K562 (cell line): Measurements from ENCODE around the gene USP48. TPM values are rescaled to one million over a fixed set of nuclear protein-coding genes. Genes with fewer than 3 reads are reported as not detected.

Experiments
- CXXC5 ChIP-seq: fragments of 250-450 bp; sonication (Bioruptor Pico); IDR thresholded peaks from 2 replicates; pipeline ENCODE4 v1.8.0; 2022; ENCODE audit warnings: inconsistent platforms, mild to moderate bottlenecking, moderate library complexity
- FOXJ2 ChIP-seq: fragments of 200-800 bp; sonication (Bioruptor generic); IDR thresholded peaks from 2 replicates; pipeline ENCODE4 v1.6.1; 2016; ENCODE audit warnings: missing genetic modification characterization, missing compliant biosample characterization
- KDM5B ChIP-seq: fragments of 200-600 bp; sonication (generic); IDR thresholded peaks from 2 replicates; pipeline ENCODE4 v1.6.1; 2012; ENCODE audit warnings: low read depth, mild to moderate bottlenecking, moderate library complexity, low read length, control low read depth, inconsistent platforms; ENCODE audit not compliant: insufficient replicate concordance
- NCOA4 ChIP-seq: fragments of 450-650 bp; IDR thresholded peaks from 2 replicates; pipeline ENCODE4 v1.6.1; 2018; ENCODE audit warnings: mild to moderate bottlenecking; ENCODE audit not compliant: partially characterized antibody
- RBM34 ChIP-seq: fragments of 200-400 bp; formaldehyde crosslinking; IDR thresholded peaks from 2 replicates; pipeline ENCODE4 v1.6.1; 2018; ENCODE audit warnings: low read length, borderline replicate concordance; ENCODE audit not compliant: insufficient read depth
- SAFB2 ChIP-seq: fragments of 200-400 bp; formaldehyde crosslinking; IDR thresholded peaks from 2 replicates; pipeline ENCODE4 v1.6.1; 2018; ENCODE audit warnings: borderline replicate concordance, low read length, low read depth, moderate library complexity; ENCODE audit not compliant: severe bottlenecking
- TAF9B ChIP-seq: fragments of 450-650 bp; IDR thresholded peaks from 2 replicates; pipeline ENCODE4 v1.6.1; 2018; ENCODE audit warnings: mild to moderate bottlenecking; ENCODE audit not compliant: partially characterized antibody
- ZFP30 ChIP-seq: fragments of 250-450 bp; sonication (Bioruptor Pico); IDR thresholded peaks from 2 replicates; pipeline ENCODE4 v1.8.0; 2022; ENCODE audit warnings: moderate library complexity, mild to moderate bottlenecking, inconsistent platforms, borderline replicate concordance
- ZNF165 ChIP-seq: fragments of 250-450 bp; sonication (Bioruptor Pico); IDR thresholded peaks from 2 replicates; pipeline ENCODE4 v1.4.0; 2020; ENCODE audit warnings: borderline replicate concordance
- ZNF41 ChIP-seq: fragments of 250-450 bp; sonication (Bioruptor Pico); conservative IDR thresholded peaks from 2 replicates; pipeline ENCODE4 v1.4.0; 2020; ENCODE audit warnings: mild to moderate bottlenecking
- ZNF695 ChIP-seq: fragments of 450-650 bp; formaldehyde crosslinking; IDR thresholded peaks from 2 replicates; pipeline ENCODE4 v1.4.0; 2020; ENCODE audit warnings: mild to moderate bottlenecking, moderate library complexity
- polyA plus RNA-seq, 8 experiments: library from polyadenylated mRNA; depleted of rRNA in 4 of 8; stranded (reverse) in 5 of 8; unstranded in 3 of 8; fragments of >200 nt; fragmentation: Nextera tagmentation in 2 of 8; fragmentation: Illumina TruSeq in 1 of 8; extraction: Ambion mirVana in 2 of 8; extraction: Trizol in 1 of 8; gene quantifications; 2 replicates each; pipeline versions ENCODE4 v1.2.1 to v1.2.3, GENCODE V29; 2011 to 2014; ENCODE audit warnings: inconsistent platforms in 1 of 8, missing spikeins in 1 of 8
- total RNA-seq, 7 experiments: library from RNA; depleted of rRNA in 6 of 7; stranded (reverse); fragments of >200 nt in 6 of 7; fragmentation: Illumina TruSeq in 2 of 7; extraction: Trizol in 2 of 7; gene quantifications; 2 replicates each; pipeline versions ENCODE4 v1.2.1 to v1.2.3, GENCODE V29; 2011 to 2021; ENCODE audit warnings: low replicate concordance in 1 of 7
- TF ChIP-seq, protein P1 (sequence below): fragments of 250-450 bp; sonication (Bioruptor Pico); IDR thresholded peaks from 2 replicates; pipeline ENCODE4 v1.5.0; 2020; ENCODE audit warnings: mild to moderate bottlenecking, borderline replicate concordance
- TF ChIP-seq, protein P2 (sequence below), 2 experiments: fragments of 450-650 bp in 1 of 2; sonication (generic) in 1 of 2; formaldehyde crosslinking in 1 of 2; IDR thresholded peaks in 1 of 2; conservative IDR thresholded peaks in 1 of 2; 2 replicates each; pipeline versions ENCODE4 v1.6.1 to v1.8.1; 2016 to 2023; ENCODE audit warnings: mild to moderate bottlenecking in 2 of 2, moderate library complexity in 2 of 2, inconsistent platforms in 1 of 2, missing genetic modification reagents in 1 of 2
- TF ChIP-seq, protein P3 (sequence below): sonication (generic); formaldehyde crosslinking; IDR thresholded peaks from 2 replicates; pipeline ENCODE4 v1.9.0; 2022; ENCODE audit warnings: mild to moderate bottlenecking, missing genetic modification reagents
- TF ChIP-seq, protein P4 (sequence below): sonication (generic); formaldehyde crosslinking; IDR thresholded peaks from 2 replicates; pipeline ENCODE4 v1.8.1; 2023; ENCODE audit warnings: mild to moderate bottlenecking, missing genetic modification reagents
- TF ChIP-seq, protein P5 (sequence below): fragments of 450-650 bp; IDR thresholded peaks from 2 replicates; pipeline ENCODE4 v1.6.1; 2018; ENCODE audit warnings: mild to moderate bottlenecking, low read depth; ENCODE audit not compliant: partially characterized antibody

Gene USP48
- total and polyA plus RNA-seq, 9 of the 15 experiments (the other 6 are each of a cell fraction or from before 2014, with no cell fraction given): 23.3 to 123 (median 106) TPM

DNA sequence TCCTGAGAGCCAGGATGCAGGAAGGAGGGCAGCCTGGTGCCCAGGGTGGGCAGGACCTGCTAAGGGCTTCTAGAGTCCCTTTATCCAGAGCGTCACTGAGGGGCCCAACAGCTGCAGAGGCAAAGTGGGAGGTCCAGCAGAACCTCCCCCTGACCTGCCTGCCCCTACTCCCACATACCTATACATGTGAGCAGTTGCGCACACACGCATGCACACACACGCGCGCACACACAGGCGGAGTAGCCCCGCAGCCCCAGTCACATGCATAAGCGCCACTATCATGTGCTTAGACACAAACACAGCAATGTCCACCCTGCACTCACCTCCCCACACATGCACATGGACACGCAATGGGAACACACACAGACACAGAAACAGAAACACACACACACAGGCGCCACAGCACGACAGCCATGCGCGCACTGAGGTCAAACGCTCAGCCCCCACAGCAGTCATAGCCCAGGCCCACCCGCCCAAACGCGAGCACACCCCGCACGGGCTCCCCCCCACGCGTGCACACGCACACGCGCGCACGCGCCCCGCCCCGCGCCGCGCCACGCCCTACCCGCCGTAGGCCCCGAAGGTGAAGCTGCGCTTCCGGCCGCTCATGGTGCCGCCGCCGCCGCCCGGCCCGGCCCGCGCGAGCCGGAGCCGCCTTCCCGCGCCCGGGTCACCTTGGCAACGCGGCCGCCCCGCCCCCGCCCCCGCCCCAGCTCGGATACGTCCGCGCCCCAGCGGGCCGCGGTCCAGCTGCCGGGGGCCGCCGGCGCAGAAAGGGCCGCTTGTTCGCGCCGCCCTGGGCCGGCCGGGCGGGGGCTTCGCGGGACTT, 131.5 kb downstream of the USP48 start (continued):
- TF ChIP-seq SAFB2 (no peak), RBM34 (no peak), ZFP30 (CRISPR knock-in tag) (no peak), KDM5B (no peak), FOXJ2 (tag) (no peak), CXXC5 (CRISPR knock-in tag) (peak; percentile 89), ZNF695 (CRISPR knock-in tag) (no peak), TAF9B (no peak), NCOA4 (no peak), ZNF41 (no peak), ZNF165 (CRISPR knock-in tag) (no peak)
- TF ChIP-seq, protein P1, sequence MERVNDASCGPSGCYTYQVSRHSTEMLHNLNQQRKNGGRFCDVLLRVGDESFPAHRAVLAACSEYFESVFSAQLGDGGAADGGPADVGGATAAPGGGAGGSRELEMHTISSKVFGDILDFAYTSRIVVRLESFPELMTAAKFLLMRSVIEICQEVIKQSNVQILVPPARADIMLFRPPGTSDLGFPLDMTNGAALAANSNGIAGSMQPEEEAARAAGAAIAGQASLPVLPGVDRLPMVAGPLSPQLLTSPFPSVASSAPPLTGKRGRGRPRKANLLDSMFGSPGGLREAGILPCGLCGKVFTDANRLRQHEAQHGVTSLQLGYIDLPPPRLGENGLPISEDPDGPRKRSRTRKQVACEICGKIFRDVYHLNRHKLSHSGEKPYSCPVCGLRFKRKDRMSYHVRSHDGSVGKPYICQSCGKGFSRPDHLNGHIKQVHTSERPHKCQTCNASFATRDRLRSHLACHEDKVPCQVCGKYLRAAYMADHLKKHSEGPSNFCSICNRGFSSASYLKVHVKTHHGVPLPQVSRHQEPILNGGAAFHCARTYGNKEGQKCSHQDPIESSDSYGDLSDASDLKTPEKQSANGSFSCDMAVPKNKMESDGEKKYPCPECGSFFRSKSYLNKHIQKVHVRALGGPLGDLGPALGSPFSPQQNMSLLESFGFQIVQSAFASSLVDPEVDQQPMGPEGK (CRISPR knock-in tag): no peak
- TF ChIP-seq, protein P2, sequence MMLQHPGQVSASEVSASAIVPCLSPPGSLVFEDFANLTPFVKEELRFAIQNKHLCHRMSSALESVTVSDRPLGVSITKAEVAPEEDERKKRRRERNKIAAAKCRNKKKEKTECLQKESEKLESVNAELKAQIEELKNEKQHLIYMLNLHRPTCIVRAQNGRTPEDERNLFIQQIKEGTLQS (IDR thresholded peaks at IDR 0.05): no peak
- TF ChIP-seq, protein P2 (CRISPR knock-in tag; conservative IDR thresholded peaks at IDR 0.05): no peak
- TF ChIP-seq, protein P3, sequence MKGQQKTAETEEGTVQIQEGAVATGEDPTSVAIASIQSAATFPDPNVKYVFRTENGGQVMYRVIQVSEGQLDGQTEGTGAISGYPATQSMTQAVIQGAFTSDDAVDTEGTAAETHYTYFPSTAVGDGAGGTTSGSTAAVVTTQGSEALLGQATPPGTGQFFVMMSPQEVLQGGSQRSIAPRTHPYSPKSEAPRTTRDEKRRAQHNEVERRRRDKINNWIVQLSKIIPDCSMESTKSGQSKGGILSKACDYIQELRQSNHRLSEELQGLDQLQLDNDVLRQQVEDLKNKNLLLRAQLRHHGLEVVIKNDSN (CRISPR knock-in tag): peak; percentile 54; the same call in 1 of the 2 replicates
- TF ChIP-seq, protein P4, sequence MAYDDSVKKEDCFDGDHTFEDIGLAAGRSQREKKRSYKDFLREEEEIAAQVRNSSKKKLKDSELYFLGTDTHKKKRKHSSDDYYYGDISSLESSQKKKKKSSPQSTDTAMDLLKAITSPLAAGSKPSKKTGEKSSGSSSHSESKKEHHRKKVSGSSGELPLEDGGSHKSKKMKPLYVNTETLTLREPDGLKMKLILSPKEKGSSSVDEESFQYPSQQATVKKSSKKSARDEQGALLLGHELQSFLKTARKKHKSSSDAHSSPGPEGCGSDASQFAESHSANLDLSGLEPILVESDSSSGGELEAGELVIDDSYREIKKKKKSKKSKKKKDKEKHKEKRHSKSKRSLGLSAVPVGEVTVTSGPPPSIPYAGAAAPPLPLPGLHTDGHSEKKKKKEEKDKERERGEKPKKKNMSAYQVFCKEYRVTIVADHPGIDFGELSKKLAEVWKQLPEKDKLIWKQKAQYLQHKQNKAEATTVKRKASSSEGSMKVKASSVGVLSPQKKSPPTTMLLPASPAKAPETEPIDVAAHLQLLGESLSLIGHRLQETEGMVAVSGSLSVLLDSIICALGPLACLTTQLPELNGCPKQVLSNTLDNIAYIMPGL (CRISPR knock-in tag): 0 out of 2 replicates have a peak, but pooled peaks have one; percentile 55
- TF ChIP-seq, protein P5, sequence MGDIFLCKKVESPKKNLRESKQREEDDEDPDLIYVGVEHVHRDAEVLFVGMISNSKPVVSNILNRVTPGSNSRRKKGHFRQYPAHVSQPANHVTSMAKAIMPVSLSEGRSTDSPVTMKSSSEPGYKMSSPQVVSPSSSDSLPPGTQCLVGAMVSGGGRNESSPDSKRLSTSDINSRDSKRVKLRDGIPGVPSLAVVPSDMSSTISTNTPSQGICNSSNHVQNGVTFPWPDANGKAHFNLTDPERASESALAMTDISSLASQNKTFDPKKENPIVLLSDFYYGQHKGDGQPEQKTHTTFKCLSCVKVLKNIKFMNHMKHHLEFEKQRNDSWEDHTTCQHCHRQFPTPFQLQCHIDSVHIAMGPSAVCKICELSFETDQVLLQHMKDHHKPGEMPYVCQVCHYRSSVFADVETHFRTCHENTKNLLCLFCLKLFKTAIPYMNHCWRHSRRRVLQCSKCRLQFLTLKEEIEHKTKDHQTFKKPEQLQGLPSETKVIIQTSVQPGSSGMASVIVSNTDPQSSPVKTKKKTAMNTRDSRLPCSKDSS: no peak
